CD4-positive, alpha-beta T cell treated with Interferon gamma for 1 hour (primary cell): ENCODE results near the gene FTL.

Experiments
- DNase-seq: peaks from one replicate; pipeline ENCODE4 v3.0.0-alpha.2; 2020

Gene FTL

DNA sequence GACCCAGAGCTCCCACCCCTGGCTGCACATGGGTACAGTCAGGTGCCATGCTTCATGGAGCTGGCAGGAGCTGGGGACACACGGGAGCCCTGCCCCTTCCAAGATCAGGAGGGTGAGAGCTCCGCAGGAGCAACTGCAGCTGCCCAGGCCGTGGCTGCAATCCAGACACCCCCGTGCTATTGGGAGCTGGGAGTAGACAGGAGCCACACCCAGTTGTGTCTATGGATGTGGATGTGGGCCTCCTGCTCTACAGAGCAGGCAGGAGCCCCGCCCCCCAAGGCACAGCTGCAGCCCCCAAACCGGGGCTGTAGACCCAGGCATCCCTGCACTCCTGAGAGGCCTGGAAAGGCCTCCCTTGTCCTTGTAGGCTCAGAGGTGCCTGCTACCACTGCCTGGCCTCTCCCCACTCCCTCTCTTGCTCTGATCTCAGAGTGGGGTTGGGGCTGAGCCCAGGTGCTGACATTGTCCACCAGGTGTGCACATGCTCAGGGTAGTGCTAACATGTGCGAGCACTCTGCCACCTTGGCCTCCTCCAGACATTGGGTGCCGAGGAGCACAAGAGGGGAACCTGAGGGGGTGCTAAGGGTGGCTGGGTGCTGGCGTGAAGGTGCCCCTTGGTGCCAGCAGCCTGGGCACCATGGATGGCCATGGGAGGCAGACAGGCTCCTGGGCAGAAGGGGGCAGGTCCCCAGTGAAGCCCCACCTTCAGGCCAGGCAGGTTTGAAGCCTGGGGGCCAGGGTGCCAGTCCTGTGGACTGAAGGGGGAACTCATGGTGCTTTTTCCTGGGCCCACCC lies 18.4 kb upstream of the FTL start:
- no peak for DNase-seq

DNA sequence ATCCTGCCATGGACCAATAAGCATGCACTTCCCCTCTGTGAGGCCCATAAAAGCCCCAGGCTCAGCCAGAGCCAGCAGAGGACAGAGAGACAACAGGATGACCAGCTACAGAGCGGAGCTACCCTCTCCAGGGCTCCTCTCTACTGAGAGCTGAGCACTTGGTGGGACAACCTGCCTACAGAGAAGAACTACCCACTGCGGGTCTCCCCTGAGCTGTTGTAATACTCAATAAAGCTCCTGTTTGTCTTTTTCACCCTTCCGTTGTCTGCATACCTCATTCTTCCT lies 17.9 kb upstream of the FTL start:
- no peak for DNase-seq

DNA sequence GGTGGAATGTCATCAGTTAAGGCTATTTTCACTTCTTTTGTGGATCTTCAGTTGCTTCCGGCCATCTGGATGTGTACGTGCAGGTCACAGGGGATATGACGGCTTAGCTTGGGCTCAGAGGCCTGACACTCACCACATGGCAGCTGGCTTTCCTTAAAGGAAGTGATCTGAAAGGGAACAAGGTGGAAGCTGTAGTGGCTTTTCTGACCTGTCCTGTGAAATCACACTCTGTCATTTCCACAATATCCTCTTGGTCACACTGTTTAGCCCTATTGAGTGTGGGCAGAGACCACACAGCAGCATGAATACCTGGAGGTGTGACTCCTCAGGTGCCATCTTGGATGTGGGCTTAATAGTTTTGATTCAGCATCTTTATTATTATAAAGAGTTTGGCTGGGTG lies 14.9 kb upstream of the FTL start:
- no peak for DNase-seq

DNA sequence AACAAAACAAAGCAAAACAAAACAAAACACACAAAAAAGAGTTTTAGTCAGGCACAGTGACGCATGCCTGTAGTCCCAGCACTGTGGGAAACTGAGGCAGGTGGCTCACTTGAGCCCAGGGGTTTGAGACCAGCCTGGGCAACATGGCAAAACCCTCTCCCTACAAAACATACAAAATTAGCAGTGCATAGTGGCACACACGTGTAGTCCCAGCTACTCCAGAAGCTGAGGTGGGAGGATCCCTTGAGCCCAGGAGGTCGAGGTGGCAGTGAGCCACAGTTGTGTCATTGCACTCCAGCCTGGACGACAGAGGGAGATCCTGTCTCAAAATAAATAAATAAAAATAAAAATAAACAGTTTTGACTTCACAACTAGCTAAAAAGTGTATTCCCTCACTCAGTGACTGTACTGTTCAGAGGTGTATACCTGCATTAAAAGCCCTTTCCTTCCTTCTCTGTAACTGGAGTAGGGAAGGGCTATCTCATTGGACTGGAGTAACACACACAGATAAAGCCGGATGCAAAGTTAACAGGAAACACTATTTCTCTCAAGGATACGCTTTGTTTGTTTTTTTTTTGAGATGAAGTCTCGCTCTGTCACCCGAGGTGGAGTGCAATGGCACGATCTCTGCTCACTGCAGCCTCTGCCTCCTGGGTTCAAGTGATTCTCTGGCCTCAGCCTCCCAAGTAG lies 14.1 kb upstream of the FTL start:
- DNase-seq, result no peak

DNA sequence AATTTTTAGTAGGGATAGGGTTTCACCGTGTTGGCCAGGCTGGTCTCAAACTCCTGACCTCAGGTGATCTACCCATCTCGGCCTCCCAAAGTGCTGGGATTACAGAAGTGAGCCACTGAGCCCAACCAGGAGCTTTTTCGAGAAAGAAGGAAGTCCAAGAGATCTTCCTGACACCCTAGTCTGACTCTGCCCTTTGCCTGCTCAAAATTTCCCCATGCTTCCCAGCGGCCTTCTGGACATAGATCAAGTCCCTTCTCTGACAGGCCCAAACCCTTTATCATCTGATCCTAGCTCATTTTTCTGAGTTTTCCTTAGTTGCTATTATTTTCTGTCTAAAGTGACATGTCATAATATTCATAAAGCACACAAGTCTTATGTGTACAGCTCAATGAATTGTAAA lies 12.0 kb upstream of the FTL start:
- DNase-seq, result no peak

DNA sequence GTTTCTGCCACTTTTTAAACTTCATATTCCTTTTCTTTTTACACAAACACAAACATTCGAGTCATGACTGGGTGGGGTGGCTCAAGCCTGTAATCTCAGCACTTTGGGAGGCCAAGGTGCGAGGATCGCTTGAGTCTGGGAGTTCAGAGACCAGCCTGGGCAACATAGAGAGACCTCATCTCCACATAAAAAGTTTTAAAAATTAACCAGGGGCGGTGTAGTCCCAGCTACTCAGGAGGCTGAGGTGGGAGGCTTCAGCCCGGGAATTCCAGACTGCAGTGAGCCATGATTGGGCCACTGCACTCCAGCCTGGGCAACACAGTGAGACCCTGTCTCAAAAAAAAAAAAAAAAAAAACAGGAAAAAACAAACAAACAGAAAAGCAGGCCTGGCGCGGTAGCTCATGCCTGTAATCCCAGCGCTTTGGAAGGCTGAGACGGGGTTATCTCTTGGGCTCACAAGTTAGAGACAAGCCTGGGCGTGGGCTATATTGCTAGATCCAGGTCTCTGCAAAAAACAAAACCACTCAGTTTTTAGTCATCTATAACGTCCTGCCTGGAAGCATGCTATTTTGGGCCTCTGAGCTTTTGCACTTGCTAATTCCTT lies 11.0 kb upstream of the FTL start:
- no peak for DNase-seq

DNA sequence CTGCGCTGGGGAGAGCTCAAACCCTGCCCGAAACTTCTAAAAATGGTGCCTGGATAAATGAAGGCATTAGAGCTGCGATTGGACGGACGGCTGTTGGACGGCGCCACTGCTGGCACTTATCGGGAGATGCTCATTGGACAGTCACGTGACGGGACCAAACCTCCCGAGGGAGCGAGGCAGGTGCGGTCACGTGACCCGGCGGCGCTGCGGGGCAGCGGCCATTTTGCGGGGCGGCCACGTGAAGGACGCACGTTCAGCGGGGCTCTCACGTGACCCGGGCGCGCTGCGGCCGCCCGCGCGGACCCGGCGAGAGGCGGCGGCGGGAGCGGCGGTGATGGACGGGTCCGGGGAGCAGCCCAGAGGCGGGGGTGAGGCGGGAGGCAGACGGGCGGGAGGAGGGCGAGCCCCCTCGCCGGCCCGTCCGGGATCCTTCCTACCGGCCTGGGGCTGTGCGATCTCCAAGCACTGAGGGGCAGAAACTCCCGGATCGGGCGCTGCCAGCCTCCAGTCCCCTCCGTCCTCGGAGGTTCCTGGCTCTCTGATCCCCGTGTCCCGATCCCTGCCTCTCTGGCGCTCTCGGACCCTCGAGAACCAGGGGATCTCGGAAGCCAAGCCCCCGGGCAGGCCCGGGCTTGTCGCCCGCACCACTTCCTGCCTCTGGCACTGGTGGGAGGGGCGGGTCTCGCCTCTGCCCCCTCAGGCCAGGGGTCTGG lies 10.4 kb upstream of the FTL start, which contains the start of gene BAX:
Gene BAX (plus strand): TSS at position 281 of the 713 bp plus-strand sequence. CDS start 54 bp downstream, at position 335.
- peak; percentile 86 for DNase-seq

DNA sequence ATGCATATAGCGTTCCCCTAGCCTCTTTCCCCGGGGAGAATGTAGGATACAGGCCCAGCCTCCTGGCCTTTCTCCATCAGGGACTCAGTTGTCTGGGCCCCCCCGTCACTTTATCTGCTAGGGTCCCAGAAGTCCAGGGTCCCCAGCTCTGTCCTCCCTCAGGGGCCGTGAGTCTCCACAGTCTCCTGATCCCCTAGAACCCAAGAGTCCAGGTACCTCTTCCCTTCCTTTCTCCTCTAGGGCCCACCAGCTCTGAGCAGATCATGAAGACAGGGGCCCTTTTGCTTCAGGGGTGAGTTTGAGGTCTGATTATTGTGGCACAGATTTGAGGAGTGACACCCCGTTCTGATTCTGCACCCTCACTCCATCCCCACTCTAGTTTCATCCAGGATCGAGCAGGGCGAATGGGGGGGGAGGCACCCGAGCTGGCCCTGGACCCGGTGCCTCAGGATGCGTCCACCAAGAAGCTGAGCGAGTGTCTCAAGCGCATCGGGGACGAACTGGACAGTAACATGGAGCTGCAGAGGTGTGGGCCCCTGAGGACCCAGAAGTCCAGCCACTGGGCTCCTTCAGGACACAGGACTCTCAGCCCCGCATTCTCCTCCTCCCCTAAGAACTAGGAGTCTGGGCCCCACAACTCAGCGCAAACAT lies 9.7 kb upstream of the FTL start:
- DNase-seq, result no peak

DNA sequence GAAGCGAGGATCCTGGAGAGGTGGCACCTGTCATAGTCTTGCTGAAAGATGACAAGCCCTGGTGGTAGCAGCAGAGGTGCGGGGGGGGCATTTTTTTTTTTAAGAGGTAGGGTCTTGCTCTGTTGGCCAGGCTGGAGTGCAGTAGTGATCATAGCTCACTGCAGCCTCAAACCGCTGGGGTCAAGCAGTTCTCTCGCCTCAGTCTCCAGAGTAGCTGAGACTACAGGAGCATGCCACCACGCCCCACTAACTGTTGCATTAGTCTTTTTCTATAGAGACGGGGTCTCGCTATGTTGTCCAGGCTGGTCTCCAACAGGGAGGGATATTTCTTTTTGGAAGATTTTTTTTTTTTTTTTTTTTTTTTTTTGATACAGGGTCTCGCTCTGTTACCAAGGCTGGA lies 7.1 kb upstream of the FTL start:
- no peak for DNase-seq

DNA sequence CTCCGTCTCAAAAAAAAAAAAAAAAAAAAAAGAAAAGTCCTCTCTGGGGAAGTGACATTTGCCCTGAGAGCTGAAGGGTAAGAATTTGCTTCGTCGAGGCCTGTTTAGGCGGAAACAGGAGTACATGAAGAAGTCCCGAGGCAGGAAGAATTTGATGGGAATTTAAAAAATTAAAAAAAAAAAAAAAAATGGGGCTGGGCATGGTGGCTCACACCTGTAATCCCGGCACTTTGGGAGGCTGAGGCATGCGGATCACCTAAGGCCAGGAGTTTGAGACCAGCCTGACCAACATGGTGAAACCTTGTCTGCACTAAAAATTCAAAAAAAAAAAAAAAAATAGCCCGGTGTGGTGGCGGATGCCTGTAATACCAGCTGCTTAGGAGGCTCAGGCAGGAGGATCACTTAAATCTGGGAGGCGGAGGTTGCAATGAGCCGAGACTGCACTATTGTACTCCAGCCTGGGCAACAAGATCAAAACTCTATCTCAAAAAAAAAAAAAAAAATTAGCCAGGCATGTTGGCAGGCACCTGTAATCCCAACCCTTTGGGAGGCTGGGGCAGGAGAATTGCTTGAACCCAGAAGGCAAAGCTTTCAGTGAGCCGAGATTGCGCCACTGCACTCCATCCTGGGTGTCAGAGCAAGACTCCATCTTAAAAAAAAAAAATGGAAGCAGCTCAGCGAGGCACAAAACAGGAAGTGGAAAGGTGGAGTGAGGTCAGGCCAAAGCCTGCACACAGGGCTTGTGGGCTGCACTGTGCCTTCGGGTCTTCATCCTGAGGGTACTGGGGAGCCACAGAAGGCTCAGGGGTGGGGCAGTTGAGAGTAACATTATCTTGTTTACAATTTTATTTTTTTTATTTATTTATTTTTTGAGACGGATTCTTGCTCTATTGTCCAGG lies 5.5 kb upstream of the FTL start:
- DNase-seq, result no peak

DNA sequence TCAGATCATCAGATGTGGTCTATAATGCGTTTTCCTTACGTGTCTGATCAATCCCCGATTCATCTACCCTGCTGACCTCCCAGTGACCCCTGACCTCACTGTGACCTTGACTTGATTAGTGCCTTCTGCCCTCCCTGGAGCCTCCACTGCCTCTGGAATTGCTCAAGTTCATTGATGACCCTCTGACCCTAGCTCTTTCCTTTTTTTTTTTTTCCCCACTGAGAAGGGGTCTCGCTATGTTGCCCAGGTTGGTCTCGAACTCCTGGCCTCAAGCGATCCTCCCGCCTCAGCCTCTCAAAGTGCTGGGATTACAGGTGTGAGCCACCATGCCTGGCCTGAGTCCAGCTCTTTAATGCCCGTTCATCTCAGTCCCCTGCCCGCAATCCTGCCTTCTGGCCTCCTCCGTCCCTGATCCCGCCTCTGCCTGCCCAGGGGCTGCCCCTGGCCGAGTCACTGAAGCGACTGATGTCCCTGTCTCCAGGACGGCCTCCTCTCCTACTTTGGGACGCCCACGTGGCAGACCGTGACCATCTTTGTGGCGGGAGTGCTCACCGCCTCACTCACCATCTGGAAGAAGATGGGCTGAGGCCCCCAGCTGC lies 4.0 kb upstream of the FTL start:
- no peak for DNase-seq

DNA sequence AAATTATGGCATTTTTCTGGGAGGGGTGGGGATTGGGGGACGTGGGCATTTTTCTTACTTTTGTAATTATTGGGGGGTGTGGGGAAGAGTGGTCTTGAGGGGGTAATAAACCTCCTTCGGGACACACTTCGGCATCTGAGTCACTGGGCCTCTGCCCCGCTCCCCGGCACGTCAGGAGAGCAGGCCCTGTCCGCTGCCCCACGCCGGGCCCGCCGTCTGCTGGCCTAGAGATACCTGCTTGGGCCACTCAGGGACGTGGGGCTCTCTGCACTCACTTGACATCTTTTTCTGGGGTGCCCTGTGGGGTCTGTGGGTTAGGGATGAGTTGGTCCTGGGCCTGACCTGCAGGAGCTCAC lies 3.5 kb upstream of the FTL start:
- DNase-seq, result no peak

DNA sequence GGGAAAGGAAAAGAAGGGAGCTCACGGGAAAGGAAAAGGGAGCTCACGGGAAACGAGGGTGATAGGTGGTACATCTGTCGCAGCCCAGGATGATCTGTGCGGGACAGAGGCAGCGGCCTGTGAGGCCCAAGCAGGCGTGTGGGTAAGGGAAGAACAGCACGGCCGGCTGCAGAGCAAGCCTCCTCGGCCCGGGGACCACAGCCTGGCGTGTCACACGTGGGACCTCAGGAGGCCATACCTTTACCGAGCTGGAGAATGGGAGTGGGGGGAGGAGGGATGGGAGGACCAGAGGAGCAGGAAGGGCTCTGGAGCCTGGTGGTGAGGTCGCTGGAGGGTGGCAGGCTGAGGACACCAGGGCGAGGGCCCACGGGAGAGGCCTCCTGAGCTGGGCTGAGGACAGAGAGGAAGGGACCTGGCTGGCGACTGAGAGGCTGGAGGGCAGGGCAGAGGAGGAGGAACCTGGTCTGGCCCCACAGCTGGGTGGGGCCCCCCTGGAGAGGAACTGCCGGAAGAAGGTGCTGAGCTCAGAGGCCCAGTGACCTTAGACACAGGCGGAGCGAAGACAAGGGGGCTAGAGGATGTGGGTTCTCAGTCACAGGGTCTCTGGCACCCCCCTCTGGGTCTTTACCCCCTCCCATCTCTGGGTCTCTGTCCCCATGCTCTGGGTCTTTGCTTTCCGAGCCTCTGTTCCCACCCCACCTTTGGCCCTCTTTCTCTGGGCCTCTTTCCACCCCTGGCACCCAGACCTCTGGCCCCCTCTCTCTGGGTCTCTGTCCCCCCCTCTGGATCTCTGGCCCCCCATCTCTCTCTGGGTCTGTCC lies 2.9 kb upstream of the FTL start:
- peak; percentile 74 for DNase-seq

DNA sequence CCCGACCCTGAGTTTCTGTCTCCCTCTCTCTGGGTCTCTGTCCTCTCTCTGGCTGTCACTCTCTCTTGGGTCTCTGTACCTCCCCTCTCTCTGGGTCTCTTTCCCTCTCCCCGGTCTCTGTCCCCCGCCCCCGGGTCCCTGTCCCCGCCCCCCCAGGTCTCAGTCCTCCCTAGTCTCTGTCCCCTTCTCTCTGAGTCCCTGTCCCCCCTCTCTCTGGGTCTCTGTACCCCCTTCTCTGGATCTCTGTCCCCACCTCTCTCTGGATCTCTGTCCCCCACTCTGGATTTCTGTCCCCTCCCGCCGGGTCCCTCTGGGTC lies 2.3 kb upstream of the FTL start:
- no peak for DNase-seq

DNA sequence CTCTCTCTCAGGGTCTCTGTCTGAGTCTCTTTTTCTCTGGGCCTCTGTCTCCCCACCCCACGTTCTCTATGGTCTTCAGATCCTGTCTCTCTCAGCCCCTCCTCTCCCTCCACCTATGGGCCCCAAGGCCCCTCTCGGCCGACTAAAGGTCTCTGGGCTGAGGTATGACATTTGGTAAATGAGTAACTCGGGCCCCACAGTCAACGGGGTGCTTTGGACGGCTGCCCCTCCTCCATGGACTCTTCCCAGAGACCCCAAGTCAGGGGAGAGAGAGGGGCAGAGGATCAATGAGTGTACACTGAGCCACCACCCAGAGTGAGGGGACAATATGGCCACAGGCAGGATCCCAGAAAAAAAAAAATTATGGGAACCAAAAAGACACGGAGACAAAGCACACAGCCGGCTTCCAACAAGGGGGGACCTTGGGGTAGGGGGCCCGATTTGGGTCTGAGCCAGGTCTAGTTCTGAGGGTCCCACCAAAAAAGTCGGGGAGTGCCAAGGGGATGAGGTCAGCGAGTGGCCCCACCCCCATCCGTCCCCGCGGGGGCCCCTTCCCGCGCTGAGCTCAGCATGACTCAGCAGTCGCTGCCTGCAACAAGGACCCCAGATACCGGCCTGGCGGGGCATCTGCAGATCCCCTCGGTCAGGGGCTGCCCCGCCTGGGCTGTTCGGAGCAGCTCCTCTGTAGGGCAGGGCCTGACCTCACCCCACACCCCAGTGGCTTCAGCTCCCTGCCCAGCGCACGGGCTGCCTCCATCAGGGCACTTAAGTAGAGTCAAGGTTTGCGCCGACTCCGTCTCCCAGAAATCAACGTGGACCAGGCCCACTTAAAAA lies 1.5 kb upstream of the FTL start:
- peak; percentile 61 for DNase-seq

DNA sequence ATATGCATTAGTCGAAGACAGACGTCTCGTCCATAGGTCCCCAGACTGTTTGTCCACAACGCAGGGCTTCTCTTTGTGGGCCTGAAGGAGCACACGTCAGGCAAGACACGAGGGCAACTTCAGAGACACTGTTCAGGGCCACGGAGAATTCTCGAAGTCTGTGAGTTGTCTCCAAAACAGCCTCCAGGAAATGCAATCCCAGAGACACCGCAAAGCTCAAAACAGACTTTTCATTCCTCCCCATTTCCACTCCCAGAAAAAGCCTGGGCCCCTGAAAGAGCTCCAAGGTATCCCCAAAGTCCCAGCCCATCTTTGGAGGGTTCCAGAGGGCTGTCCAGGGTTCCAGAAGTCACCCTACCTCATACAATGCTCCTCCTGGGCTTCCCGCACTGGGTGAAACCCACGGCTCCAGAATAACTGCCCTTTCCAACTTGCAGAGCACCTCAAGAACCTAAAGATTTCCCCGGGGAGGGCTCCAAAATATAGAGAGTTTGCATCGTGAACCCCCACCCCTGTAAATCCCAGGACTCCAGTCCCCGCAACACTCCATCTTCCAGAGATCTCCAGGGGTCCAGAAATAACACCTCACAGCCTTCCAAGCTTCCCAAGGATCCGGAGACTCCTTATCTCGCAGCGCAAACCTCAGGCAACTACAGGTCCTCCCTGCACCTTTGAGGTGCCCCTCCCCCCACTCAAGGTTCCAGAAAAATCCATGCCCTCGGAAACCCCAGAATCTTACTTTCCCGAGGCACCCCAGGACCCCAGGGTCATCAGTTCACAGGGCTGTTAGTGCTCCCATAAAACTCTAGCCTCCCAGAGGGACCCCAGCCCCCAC lies 687 bp upstream of the FTL start:
- DNase-seq, result no peak

DNA sequence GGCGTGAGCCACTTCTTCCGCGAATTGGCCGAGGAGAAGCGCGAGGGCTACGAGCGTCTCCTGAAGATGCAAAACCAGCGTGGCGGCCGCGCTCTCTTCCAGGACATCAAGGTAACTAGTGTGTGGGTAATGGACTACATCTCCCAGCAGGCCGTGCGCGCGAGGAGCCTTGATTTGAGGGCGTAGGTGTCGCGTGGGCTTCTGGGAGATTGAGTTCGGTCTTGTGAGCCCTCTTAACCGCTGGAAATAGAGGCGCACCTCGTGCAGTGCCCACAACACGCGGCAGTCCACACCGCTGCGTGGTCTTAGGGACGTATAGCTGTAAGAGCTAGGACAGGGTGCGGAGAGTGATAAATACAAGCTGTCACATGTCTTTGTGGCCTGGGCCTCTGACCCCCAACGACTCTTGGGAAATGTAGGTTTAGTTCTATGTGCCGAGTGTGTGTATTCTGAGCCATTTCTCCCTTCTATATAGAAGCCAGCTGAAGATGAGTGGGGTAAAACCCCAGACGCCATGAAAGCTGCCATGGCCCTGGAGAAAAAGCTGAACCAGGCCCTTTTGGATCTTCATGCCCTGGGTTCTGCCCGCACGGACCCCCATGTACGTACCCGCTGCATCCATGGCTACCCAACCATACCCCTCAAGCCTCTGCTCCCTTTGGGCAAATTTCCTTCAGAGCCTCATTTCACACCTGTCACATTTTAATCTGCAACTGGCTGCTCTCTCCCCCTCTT lies 864 bp downstream of the FTL start:
- DNase-seq, result peak; percentile 85
